ENCODE measurements around the gene NCR1.

- TF ChIP-seq ZNF274 (IDR thresholded peaks at IDR 0.05; ENCODE audit: low read depth, low read length) = no peak
- TF ChIP-seq YY1 (IDR thresholded peaks at IDR 0.05; ENCODE audit: insufficient read depth, insufficient read length) = no peak
- no peak for TF ChIP-seq SUZ12 (IDR thresholded peaks at IDR 0.05; ENCODE audit: extremely low read depth, insufficient read depth, insufficient read length)
Measured at GRCh38 chr19:54921082-54921481, 15.1 kb downstream of the NCR1 start.
